GM18498 (cell line): Measurements from ENCODE around the gene ZP1.

Experiments
- ATAC-seq: cut with Tn5 transposase; IDR thresholded peaks from one replicate; pipeline ENCODE4 v1.9.1; 2021; ENCODE audit warnings: mild to moderate bottlenecking, moderate library complexity; ENCODE audit not compliant: unreplicated experiment

ZP1 gene

GRCh38 chr11:60922906-60923305 lies 55.6 kb downstream of the ZP1 start:
- no peak for ATAC-seq

- ATAC-seq = no peak
These were observed 56.0 kb downstream of the ZP1 start for GRCh38 chr11:60923326-60923725.

- ATAC-seq = no peak
These were observed 56.4 kb downstream of the ZP1 start for GRCh38 chr11:60923800-60924109.

- peak; percentile 55 for ATAC-seq
These were observed 57.0 kb downstream of the ZP1 start, which contains the start of gene TMEM132A for GRCh38 chr11:60924110-60924905. Gene TMEM132A (plus strand): TSS chr11:60924460. CDS start chr11:60924634, 174 bp downstream.
